ENCODE data around the gene CCL26. TPM values are rescaled to one million over a fixed set of nuclear protein-coding genes. Genes with fewer than 3 reads are reported as not detected.

Gene CCL26
- total RNA-seq, 2 donors from 2014 or later: not detected

DNA sequence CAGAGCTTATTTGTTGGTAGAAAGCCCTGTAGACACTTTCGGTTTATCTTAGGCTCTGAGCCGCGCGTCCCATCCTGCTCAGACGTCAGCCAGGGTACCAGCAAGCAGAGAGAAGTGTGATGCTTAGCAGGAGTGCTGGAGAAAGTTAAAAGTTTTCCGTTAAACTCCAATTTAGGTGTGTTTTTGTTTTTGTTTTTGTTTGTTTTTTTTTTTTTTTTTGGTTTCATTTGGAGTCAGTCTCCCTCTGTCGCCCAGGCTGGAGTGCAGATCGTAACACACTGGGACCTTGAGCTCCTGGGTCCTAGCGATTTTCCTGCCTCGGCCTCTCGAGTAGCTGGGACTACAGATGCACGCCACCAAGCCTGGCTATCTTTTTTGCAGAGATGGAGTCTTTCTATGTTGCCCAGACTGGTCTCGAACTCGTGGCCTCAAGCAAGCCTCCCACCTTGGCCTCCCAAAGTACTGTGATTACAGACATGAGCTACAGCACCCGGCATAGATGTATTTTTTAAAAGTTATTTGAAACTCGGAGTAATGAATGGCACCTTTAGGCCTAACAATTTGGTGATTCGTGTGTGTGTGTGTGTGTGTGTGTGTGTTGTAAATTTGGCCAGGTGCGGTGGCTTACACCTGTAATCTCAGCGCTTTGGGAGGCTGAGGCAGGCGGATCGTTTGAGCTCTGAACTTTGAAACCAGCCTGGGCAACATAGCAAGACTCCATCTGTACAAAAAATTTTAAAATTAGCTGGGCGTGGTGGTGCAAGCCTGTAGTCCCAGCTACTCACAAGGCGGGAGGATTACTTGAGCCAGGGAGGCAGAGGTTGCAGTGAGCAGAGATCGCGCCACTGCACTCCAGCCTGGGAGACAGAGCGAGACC, 32.0 kb downstream of the CCL26 start:
- no peak for DNase-seq (ENCODE audit: low spot score)
- Mint-ChIP-seq H3K9me3 (no peaks in the 10 kb centered on the region), H3K27me3 (peaks cover 0 to 9% of the 10 kb centered on the region in 2 donors), H3K4me1 (ENCODE audit: low read depth in 2 of 2) (peaks cover 26 to 30% of the 10 kb centered on the region in 2 donors), H3K27ac (peak overlapping the region; percentile 73 to 77), H3K4me3 (peak overlapping the region; percentile 90), H3K36me3 (no peaks in the 10 kb centered on the region)
- no peak for ATAC-seq

GRCh38 chr7:75738975-75739795, 32.8 kb downstream of the CCL26 start:
- peak overlapping the region; percentile 92 for H3K4me3 Mint-ChIP-seq
- ATAC-seq (peak; percentile 97 to 98), DNase-seq (ENCODE audit: low spot score) (peak; percentile 100)
- H3K4me1 Mint-ChIP-seq (ENCODE audit: low read depth in 2 of 2): peaks cover 26 to 34% of the 10 kb centered on the region in 2 donors
- H3K27me3 Mint-ChIP-seq: peaks cover 0 to 12% of the 10 kb centered on the region in 2 donors
- no peaks in the 10 kb centered on the region for H3K9me3 Mint-ChIP-seq
- H3K36me3 Mint-ChIP-seq: no peaks in the 10 kb centered on the region
- peak overlapping the region; percentile 73 to 77 for H3K27ac Mint-ChIP-seq

- H3K27ac Mint-ChIP-seq: peak within 1 kb of the TSS; percentile 73 to 77
- ATAC-seq: peak in 1 of 2 donors; percentile 1
These were observed 33.4 kb downstream of the CCL26 start, which contains the start of gene HIP1 for GRCh38 chr7:75738604-75738974. Gene HIP1, minus strand, starts transcription at chr7:75738941. Its CDS starts 21 bp downstream, at chr7:75738920.

GRCh38 chr7:75737856-75738603, 34.0 kb downstream of the CCL26 start:
- peaks cover 0 to 13% of the 10 kb centered on the region in 2 donors for H3K27me3 Mint-ChIP-seq
- H3K36me3 Mint-ChIP-seq: no peaks in the 10 kb centered on the region
- peak overlapping the region in 1 of 2 donors; percentile 67 for H3K27ac Mint-ChIP-seq
- no peaks in the 10 kb centered on the region for H3K9me3 Mint-ChIP-seq
- peak overlapping the region; percentile 92 for H3K4me3 Mint-ChIP-seq
- H3K4me1 Mint-ChIP-seq (ENCODE audit: low read depth in 2 of 2): peaks cover 27 to 38% of the 10 kb centered on the region in 2 donors
- ATAC-seq (no peak), DNase-seq (ENCODE audit: low spot score) (no peak)

More at GRCh38 chr7:75738604-75738974, 33.4 kb downstream of the CCL26 start, which contains the start of gene HIP1:
- peak within 1 kb of the TSS; percentile 92 for H3K4me3 Mint-ChIP-seq
- H3K4me1 Mint-ChIP-seq (ENCODE audit: low read depth in 2 of 2): peaks cover 26 to 34% of the 10 kb centered on the region in 2 donors
- H3K36me3 Mint-ChIP-seq: no peaks in the 10 kb centered on the region
- peaks cover 0 to 12% of the 10 kb centered on the region in 2 donors for H3K27me3 Mint-ChIP-seq
- no peak for DNase-seq (ENCODE audit: low spot score)
- H3K9me3 Mint-ChIP-seq: no peaks in the 10 kb centered on the region

- no peak overlapping the region for H3K27ac Mint-ChIP-seq
- DNase-seq (ENCODE audit: low spot score): no peak
- ATAC-seq: no peak
- H3K4me3 Mint-ChIP-seq: no peak overlapping the region
- H3K9me3 Mint-ChIP-seq: no peaks in the 10 kb centered on the region
- no peaks in the 10 kb centered on the region for H3K36me3 Mint-ChIP-seq
- peaks cover 39 to 51% of the 10 kb centered on the region in 2 donors for H3K4me1 Mint-ChIP-seq (ENCODE audit: low read depth in 2 of 2)
- peaks cover 0 to 21% of the 10 kb centered on the region in 2 donors for H3K27me3 Mint-ChIP-seq
These were observed 36.2 kb downstream of the CCL26 start for GRCh38 chr7:75735581-75736350.

DNA sequence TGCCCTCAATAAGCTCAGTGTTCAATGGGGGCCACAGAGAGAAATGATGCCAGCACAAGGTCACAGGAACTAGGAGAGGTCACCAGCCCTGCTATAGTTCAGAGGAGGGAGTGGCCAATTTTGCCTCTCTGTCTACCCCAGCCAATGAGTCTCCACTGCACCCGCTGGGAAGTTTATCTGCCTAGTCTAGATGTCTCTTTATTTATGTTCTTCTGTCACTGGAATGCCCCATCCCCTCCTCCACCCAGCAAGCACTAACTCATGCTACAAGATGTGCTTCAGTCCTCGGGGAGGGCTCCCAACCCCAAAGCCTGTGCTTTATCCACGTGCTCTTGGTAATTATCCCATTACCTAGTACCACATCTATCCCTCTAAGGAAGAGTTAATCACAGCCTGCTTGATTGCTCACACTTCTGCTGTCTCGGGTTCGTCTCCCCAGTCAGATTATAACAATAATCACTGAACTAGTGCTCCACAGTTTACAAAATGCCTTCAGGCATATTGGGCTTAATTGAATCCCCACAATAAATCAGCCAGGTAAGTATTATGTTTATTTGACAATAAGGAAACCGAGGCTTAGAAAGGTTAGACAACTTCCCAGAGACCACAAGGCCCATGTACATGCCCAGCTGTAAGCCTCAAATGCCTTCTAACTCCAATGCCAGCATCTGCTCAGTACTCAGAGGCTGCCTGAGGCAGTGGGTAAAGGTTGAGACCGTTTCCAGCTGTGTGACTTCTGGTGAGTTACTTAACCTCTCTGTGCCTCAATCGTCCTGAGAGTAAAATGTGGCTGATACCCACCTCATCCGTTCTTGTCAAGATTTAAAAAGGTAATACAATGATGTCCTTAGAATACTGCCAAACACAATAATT, 37.2 kb downstream of the CCL26 start:
- no peaks in the 10 kb centered on the region for H3K9me3 Mint-ChIP-seq
- peaks cover 38 to 49% of the 10 kb centered on the region in 2 donors for H3K4me1 Mint-ChIP-seq (ENCODE audit: low read depth in 2 of 2)
- peak overlapping the region in 1 of 2 donors; percentile 40 for H3K27ac Mint-ChIP-seq
- peaks cover 0 to 22% of the 10 kb centered on the region in 2 donors for H3K27me3 Mint-ChIP-seq
- H3K4me3 Mint-ChIP-seq: no peak overlapping the region
- no peak for DNase-seq (ENCODE audit: low spot score)
- ATAC-seq: no peak
- no peaks in the 10 kb centered on the region for H3K36me3 Mint-ChIP-seq

- ATAC-seq: peak; percentile 53 to 56
- H3K27ac Mint-ChIP-seq: peak overlapping the region; percentile 74 to 77
- peak overlapping the region; percentile 70 for H3K4me3 Mint-ChIP-seq
- no peaks in the 10 kb centered on the region for H3K9me3 Mint-ChIP-seq
- H3K27me3 Mint-ChIP-seq: peaks cover 0 to 25% of the 10 kb centered on the region in 2 donors
- H3K4me1 Mint-ChIP-seq (ENCODE audit: low read depth in 2 of 2): peaks cover 43 to 51% of the 10 kb centered on the region in 2 donors
- DNase-seq (ENCODE audit: low spot score): no peak
- H3K36me3 Mint-ChIP-seq: no peaks in the 10 kb centered on the region
These were observed 39.0 kb downstream of the CCL26 start for GRCh38 chr7:75732764-75733630.

DNA sequence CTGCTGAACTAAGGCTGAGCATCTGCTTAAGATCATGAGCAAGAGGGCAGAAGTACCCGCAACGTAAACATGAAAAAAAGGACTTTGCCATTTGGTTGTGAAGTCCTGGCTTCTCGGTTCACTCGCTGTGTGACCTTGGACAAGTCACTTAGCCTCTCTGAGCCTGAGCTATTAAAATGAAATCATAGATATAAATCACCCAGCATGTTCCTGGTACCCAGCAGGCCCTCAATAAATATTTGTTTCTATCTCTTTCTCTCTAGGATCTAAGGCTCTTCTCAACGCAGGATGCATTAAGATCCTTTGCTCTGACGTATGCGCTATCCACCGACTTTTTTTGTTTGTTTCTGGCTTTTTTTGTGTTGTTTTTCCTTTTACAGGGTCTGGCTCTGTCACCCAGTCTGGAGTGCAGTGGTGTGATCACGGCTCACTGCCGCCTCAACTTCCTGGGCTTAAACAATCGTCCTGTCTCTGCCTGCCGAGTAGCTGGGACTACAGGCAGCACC, 39.9 kb downstream of the CCL26 start:
- ATAC-seq (no peak), DNase-seq (ENCODE audit: low spot score) (no peak)
- peaks cover 48 to 52% of the 10 kb centered on the region in 2 donors for H3K4me1 Mint-ChIP-seq (ENCODE audit: low read depth in 2 of 2)
- peaks cover 0 to 25% of the 10 kb centered on the region in 2 donors for H3K27me3 Mint-ChIP-seq
- H3K27ac Mint-ChIP-seq: peak overlapping the region; percentile 74 to 77
- no peaks in the 10 kb centered on the region for H3K36me3 Mint-ChIP-seq
- H3K9me3 Mint-ChIP-seq: no peaks in the 10 kb centered on the region
- peak overlapping the region; percentile 70 for H3K4me3 Mint-ChIP-seq

DNA sequence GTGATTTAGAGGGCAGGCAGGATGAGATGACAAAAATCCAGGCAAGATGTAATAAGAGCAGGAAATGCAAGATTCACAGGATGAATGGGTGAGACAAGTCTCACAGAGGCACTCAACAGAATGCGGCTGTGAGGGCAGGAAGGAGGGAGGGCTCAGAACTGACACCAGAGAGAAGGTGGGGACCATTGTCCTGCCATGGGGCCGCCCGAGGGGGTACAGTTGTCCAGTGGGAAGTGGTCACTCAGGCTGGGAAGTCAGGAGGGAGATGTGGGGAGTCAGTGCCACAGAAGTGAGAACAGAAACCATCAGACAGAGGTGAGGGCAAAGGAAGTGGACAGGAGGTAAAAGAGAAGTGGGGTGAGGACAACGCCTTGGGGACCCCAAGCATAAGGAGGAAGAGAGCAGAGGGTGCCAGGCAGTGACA, 42.1 kb downstream of the CCL26 start:
- H3K27ac Mint-ChIP-seq: peak overlapping the region; percentile 10 to 69
- H3K4me3 Mint-ChIP-seq: peak overlapping the region; percentile 96

GRCh38 chr7:75727881-75728593, 44.0 kb downstream of the CCL26 start:
- Mint-ChIP-seq H3K4me3 (peak overlapping the region; percentile 80), H3K36me3 (no peaks in the 10 kb centered on the region), H3K27me3 (peaks cover 0 to 19% of the 10 kb centered on the region in 2 donors)

More for the DNA sequence above, 42.1 kb downstream of the CCL26 start:
- H3K4me1 Mint-ChIP-seq (ENCODE audit: low read depth in 2 of 2): peaks cover 48 to 49% of the 10 kb centered on the region in 2 donors
- DNase-seq (ENCODE audit: low spot score): peak; percentile 66
- peak; percentile 34 to 52 for ATAC-seq
- H3K36me3 Mint-ChIP-seq: no peaks in the 10 kb centered on the region
- H3K27me3 Mint-ChIP-seq: peaks cover 0 to 24% of the 10 kb centered on the region in 2 donors
- no peaks in the 10 kb centered on the region for H3K9me3 Mint-ChIP-seq

More at GRCh38 chr7:75727881-75728593, 44.0 kb downstream of the CCL26 start:
- Mint-ChIP-seq H3K9me3 (no peaks in the 10 kb centered on the region), H3K4me1 (ENCODE audit: low read depth in 2 of 2) (peaks cover 42 to 47% of the 10 kb centered on the region in 2 donors), H3K27ac (peak overlapping the region; percentile 48 to 79)
- peak; percentile 82 for DNase-seq (ENCODE audit: low spot score)
- ATAC-seq: peak; percentile 91 to 93
